ENCODE results near the gene TAF5L. TPM values are rescaled to one million over a fixed set of nuclear protein-coding genes. Genes with fewer than 3 reads are reported as not detected.

The TAF5L gene
- total RNA-seq (10 to 100 TPM; 30.5 to 31.7 TPM), polyA plus RNA-seq (7.2 TPM)

GRCh38 chr1:229625915-229626831 lies at the start of gene TAF5L, which contains the start of gene URB2:
Gene TAF5L, minus strand, starts transcription at chr1:229626122. Its CDS starts 11,640 bp downstream, at chr1:229614482.
Gene URB2, plus strand, starts transcription at chr1:229626247. Its CDS starts 1,387 bp downstream, at chr1:229627634.
- H3K9me3 Mint-ChIP-seq = no peaks in the 10 kb centered on the region
- CTCF ChIA-PET = interaction anchor here (4.5 kb wide), 1 partner anchor 68 kb away, joined by 19 read pairs; the partner anchor contains the start of gene ABCB10

DNA sequence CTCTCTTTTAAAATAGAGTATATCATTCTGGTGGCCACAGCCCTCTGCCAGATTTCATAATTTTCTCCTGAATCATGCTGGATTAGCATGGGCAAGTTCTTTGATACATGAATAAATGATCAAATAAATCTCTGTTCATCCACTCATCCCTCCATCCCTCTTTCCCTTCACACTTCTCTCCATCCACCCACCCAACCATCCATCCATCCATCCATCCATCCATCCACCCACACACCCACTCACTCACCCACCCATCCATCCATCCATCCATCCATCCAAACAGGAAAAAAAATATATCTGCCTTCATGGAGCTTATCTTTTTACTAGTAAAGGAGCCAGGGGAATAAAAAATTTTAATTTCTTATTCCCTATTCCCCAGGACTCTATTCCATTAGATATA lies 49.5 kb upstream of the TAF5L start:
- no peak overlapping the region for H3K4me3 ChIP-seq (ENCODE audit: low read length)
- no peaks in the 10 kb centered on the region for H3K27me3 ChIP-seq (ENCODE audit: insufficient read depth, low read length, poor library complexity, severe bottlenecking)
- Mint-ChIP-seq H3K4me3 (no peak overlapping the region), H3K4me1 (no peaks in the 10 kb centered on the region), H3K36me3 (no peaks in the 10 kb centered on the region), H3K27ac (no peak overlapping the region), H3K27me3 (no peaks in the 10 kb centered on the region), H3K9me3 (no peaks in the 10 kb centered on the region)
- DNase-seq = no peak
- ChIA-PET POLR2A (no interaction called here), CTCF (interaction anchor here (1.3 kb wide), 1 partner anchor 10 kb away, joined by 5 read pairs; no protein-coding TSS in a partner anchor)
- H3K27ac ChIP-seq (ENCODE audit: low read depth, low read length) = no peak overlapping the region
- H3K36me3 ChIP-seq (ENCODE audit: insufficient read depth, low read length) = no peaks in the 10 kb centered on the region
- H3K4me1 ChIP-seq (ENCODE audit: insufficient read depth, low read length) = no peaks in the 10 kb centered on the region
- H3K9me3 ChIP-seq (ENCODE audit: low read length) = no peaks in the 10 kb centered on the region

More at GRCh38 chr1:229625915-229626831, at the start of gene TAF5L, which contains the start of gene URB2:
- no peaks in the 10 kb centered on the region for H3K27me3 Mint-ChIP-seq
- H3K27ac ChIP-seq (ENCODE audit: low read depth, low read length) = peak within 1 kb of the TSS; percentile 71
- H3K4me1 ChIP-seq (ENCODE audit: insufficient read depth, low read length) = peaks cover 30% of the 10 kb centered on the region
- peaks cover 0 to 26% (median 0%) of the 10 kb centered on the region in 3 donors for H3K36me3 Mint-ChIP-seq
- POLR2A ChIA-PET = interaction anchor here (3.4 kb wide), 1 partner anchor 67 kb away, joined by 18 read pairs; the partner anchor contains the start of gene ABCB10
- peak within 1 kb of the TSS; percentile 95 to 99 (median 98) for H3K4me3 Mint-ChIP-seq
- no peaks in the 10 kb centered on the region for H3K9me3 ChIP-seq (ENCODE audit: low read length)
- H3K27me3 ChIP-seq (ENCODE audit: insufficient read depth, low read length, poor library complexity, severe bottlenecking) = no peaks in the 10 kb centered on the region
- H3K4me3 ChIP-seq (ENCODE audit: low read length) = peak within 1 kb of the TSS; percentile 89
- peak; percentile 77 to 88 (median 84) for DNase-seq
- H3K36me3 ChIP-seq (ENCODE audit: insufficient read depth, low read length) = no peaks in the 10 kb centered on the region
- H3K4me1 Mint-ChIP-seq = peaks cover 43 to 79% (median 64%) of the 10 kb centered on the region in 3 donors
- H3K27ac Mint-ChIP-seq = peak within 1 kb of the TSS; percentile 88 to 99 (median 97)

GRCh38 chr1:229674042-229674441 lies 48.1 kb upstream of the TAF5L start:
- ChIA-PET CTCF (interaction anchor here (1.2 to 3.5 kb wide), 2 partner anchors 13 to 15 kb away, joined by 3 to 14 read pairs; no protein-coding TSS in a partner anchor), POLR2A (no interaction called here)
- H3K4me3 ChIP-seq (ENCODE audit: low read length) = no peak overlapping the region

DNA sequence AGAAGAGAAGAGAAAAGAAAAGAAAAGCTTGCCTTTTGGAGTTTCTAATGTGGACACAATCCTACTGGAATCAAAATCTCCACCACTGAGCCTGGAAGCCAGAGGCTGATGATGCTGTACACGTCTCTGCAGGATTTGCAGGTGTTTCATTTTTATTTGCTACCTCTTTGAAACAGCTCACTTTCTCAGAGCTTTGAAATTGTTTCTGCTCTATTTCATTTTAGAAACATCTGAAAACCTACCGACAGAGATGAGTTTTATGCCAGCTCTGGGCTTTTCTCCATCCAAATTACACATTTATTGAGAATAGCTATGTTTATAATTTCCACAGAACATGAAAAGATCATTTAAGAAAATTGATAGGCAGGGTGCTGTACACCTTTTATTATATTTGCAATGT lies 46.3 kb upstream of the TAF5L start:
- DNase-seq = no peak
- Mint-ChIP-seq H3K27ac (no peak overlapping the region), H3K36me3 (peaks cover 0 to 3% (median 0%) of the 10 kb centered on the region in 3 donors), H3K4me3 (no peak overlapping the region), H3K27me3 (no peaks in the 10 kb centered on the region), H3K4me1 (no peaks in the 10 kb centered on the region), H3K9me3 (no peaks in the 10 kb centered on the region)
- H3K36me3 ChIP-seq (ENCODE audit: insufficient read depth, low read length) = no peaks in the 10 kb centered on the region
- H3K4me1 ChIP-seq (ENCODE audit: insufficient read depth, low read length) = no peaks in the 10 kb centered on the region
- no peaks in the 10 kb centered on the region for H3K27me3 ChIP-seq (ENCODE audit: insufficient read depth, low read length, poor library complexity, severe bottlenecking)
- CTCF ChIA-PET = interaction anchor here (3.5 kb wide), 1 partner anchor 11 kb away, joined by 14 read pairs; no protein-coding TSS in a partner anchor
- no peak overlapping the region for H3K27ac ChIP-seq (ENCODE audit: low read depth, low read length)
- H3K4me3 ChIP-seq (ENCODE audit: low read length) = no peak overlapping the region
- POLR2A ChIA-PET = no interaction called here
- no peaks in the 10 kb centered on the region for H3K9me3 ChIP-seq (ENCODE audit: low read length)

More at GRCh38 chr1:229674042-229674441, 48.1 kb upstream of the TAF5L start:
- no peaks in the 10 kb centered on the region for H3K27me3 Mint-ChIP-seq
- Histone ChIP-seq H3K9me3 (ENCODE audit: low read length) (no peaks in the 10 kb centered on the region), H3K27ac (ENCODE audit: low read depth, low read length) (no peak overlapping the region), H3K36me3 (ENCODE audit: insufficient read depth, low read length) (no peaks in the 10 kb centered on the region), H3K27me3 (ENCODE audit: insufficient read depth, low read length, poor library complexity, severe bottlenecking) (no peaks in the 10 kb centered on the region), H3K4me1 (ENCODE audit: insufficient read depth, low read length) (no peaks in the 10 kb centered on the region)
- H3K27ac Mint-ChIP-seq = no peak overlapping the region
- no peaks in the 10 kb centered on the region for H3K9me3 Mint-ChIP-seq
- H3K36me3 Mint-ChIP-seq = peaks cover 0 to 2% (median 0%) of the 10 kb centered on the region in 3 donors
- no peaks in the 10 kb centered on the region for H3K4me1 Mint-ChIP-seq
- DNase-seq = no peak
- H3K4me3 Mint-ChIP-seq = no peak overlapping the region

GRCh38 chr1:229671310-229671709 lies 45.4 kb upstream of the TAF5L start:
- Mint-ChIP-seq H3K4me1 (no peaks in the 10 kb centered on the region), H3K27ac (no peak overlapping the region), H3K27me3 (no peaks in the 10 kb centered on the region), H3K36me3 (peaks cover 0 to 3% (median 0%) of the 10 kb centered on the region in 3 donors), H3K9me3 (no peaks in the 10 kb centered on the region), H3K4me3 (no peak overlapping the region)
- ChIA-PET POLR2A (no interaction called here), CTCF (interaction anchor here (3.5 kb wide), 1 partner anchor 10 kb away, joined by 14 read pairs; no protein-coding TSS in a partner anchor)
- DNase-seq = no peak
- no peaks in the 10 kb centered on the region for H3K36me3 ChIP-seq (ENCODE audit: insufficient read depth, low read length)
- H3K9me3 ChIP-seq (ENCODE audit: low read length) = no peaks in the 10 kb centered on the region
- H3K27ac ChIP-seq (ENCODE audit: low read depth, low read length) = no peak overlapping the region
- no peaks in the 10 kb centered on the region for H3K4me1 ChIP-seq (ENCODE audit: insufficient read depth, low read length)
- H3K27me3 ChIP-seq (ENCODE audit: insufficient read depth, low read length, poor library complexity, severe bottlenecking) = no peaks in the 10 kb centered on the region
- H3K4me3 ChIP-seq (ENCODE audit: low read length) = no peak overlapping the region

DNA sequence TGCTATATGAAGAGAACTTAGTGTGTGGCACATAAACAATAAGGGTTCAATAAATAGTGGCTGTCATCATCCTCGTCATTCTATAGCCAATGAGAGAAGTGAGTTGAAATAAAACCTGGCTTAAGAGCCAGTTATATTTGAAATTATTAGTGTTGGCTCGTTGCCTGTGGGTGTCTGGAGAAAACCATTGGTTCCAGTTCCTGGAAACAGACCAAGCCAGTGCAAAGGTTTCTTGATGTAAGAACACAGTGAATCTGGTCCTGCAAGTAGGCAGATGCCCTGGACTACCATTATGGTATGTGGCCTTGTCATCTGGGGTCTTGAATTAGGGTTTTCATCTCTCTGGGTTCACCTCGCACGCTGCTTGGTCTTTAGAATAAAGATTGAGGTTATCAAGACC lies 43.4 kb upstream of the TAF5L start:
- H3K4me1 ChIP-seq (ENCODE audit: insufficient read depth, low read length) = peaks cover 6% of the 10 kb centered on the region
- no peaks in the 10 kb centered on the region for H3K9me3 ChIP-seq (ENCODE audit: low read length)
- Mint-ChIP-seq H3K4me3 (no peak overlapping the region), H3K36me3 (peaks cover 0 to 3% (median 0%) of the 10 kb centered on the region in 3 donors), H3K9me3 (no peaks in the 10 kb centered on the region), H3K27me3 (no peaks in the 10 kb centered on the region), H3K27ac (no peak overlapping the region), H3K4me1 (no peaks in the 10 kb centered on the region)
- POLR2A ChIA-PET = no interaction called here
- H3K27ac ChIP-seq (ENCODE audit: low read depth, low read length) = no peak overlapping the region
- no peak for DNase-seq
- CTCF ChIA-PET = no interaction called here
- H3K4me3 ChIP-seq (ENCODE audit: low read length) = no peak overlapping the region
- H3K36me3 ChIP-seq (ENCODE audit: insufficient read depth, low read length) = no peaks in the 10 kb centered on the region
- no peaks in the 10 kb centered on the region for H3K27me3 ChIP-seq (ENCODE audit: insufficient read depth, low read length, poor library complexity, severe bottlenecking)

DNA sequence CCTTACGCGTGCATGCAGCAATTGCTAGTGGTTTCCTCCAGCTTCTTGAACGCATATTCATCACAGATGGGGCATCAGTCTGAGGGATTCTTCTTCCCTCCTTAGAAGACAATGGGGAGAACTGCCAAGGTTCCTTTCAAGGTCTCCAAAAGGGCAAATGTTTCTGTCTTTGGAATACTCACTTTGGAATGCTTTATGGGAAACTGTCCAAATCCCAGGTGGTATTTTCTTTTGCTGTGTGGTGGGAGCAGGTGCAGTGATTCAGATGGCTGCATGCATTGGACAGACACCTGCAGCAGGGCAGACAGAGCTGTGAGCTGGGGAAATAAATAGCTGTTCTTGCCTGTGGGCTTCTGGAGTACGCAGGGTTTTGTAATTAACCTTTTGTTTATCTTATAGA lies 40.7 kb upstream of the TAF5L start:
- Mint-ChIP-seq H3K4me1 (no peaks in the 10 kb centered on the region), H3K27ac (no peak overlapping the region), H3K27me3 (no peaks in the 10 kb centered on the region), H3K36me3 (peaks cover 0 to 3% (median 0%) of the 10 kb centered on the region in 3 donors), H3K4me3 (no peak overlapping the region), H3K9me3 (no peaks in the 10 kb centered on the region)
- ChIA-PET CTCF (no interaction called here), POLR2A (interaction anchor here (0.7 kb wide), 1 partner anchor 22 kb away, joined by 3 read pairs; no protein-coding TSS in a partner anchor)
- Histone ChIP-seq H3K27me3 (ENCODE audit: insufficient read depth, low read length, poor library complexity, severe bottlenecking) (no peaks in the 10 kb centered on the region), H3K4me1 (ENCODE audit: insufficient read depth, low read length) (peaks cover 15% of the 10 kb centered on the region), H3K9me3 (ENCODE audit: low read length) (no peaks in the 10 kb centered on the region), H3K36me3 (ENCODE audit: insufficient read depth, low read length) (no peaks in the 10 kb centered on the region), H3K27ac (ENCODE audit: low read depth, low read length) (no peak overlapping the region), H3K4me3 (ENCODE audit: low read length) (no peak overlapping the region)
- DNase-seq = no peak
